Activated T-cell treated with anti-CD3 and anti-CD28 coated beads, Interleukin-2, amount 50 U/mL, for 4 hours (primary cell): ENCODE measurements around the gene SLC36A3. TPM values are rescaled to one million over a fixed set of nuclear protein-coding genes. Genes with fewer than 3 reads are reported as not detected.

ENCODE experiments used
- ATAC-seq, 2 donors: fragments of 200-7000 bp; cut with Tn5 transposase; one replicate each; pipeline ENCODE4 v1.10.0; 2021
- DNase-seq: peaks from one replicate; pipeline ENCODE4 v3.0.0-alpha.2; 2020
- H3K27me3 Mint-ChIP-seq: one replicate; pipeline ENCODE4 v1.8.0; 2021; ENCODE audit warnings: low read depth, mixed read lengths
- H3K36me3 Mint-ChIP-seq: one replicate; pipeline ENCODE4 v1.8.0; 2022; ENCODE audit warnings: mixed read lengths; ENCODE audit not compliant: insufficient read depth
- H3K4me1 Mint-ChIP-seq: one replicate; pipeline ENCODE4 v1.8.0; 2021; ENCODE audit warnings: low read depth, mixed read lengths
- H3K4me3 Mint-ChIP-seq: one replicate; pipeline ENCODE4 v1.8.0; 2021; ENCODE audit warnings: mild to moderate bottlenecking, moderate library complexity, mixed read lengths
- H3K9me3 Mint-ChIP-seq: one replicate; pipeline ENCODE4 v1.8.0; 2021; ENCODE audit warnings: mixed read lengths
- total RNA-seq, 3 donors: library from RNA; stranded (reverse); gene quantifications; one replicate each; pipeline ENCODE4 v1.2.1, GENCODE V29; 2021

The SLC36A3 gene
- total RNA-seq: not detected

DNA sequence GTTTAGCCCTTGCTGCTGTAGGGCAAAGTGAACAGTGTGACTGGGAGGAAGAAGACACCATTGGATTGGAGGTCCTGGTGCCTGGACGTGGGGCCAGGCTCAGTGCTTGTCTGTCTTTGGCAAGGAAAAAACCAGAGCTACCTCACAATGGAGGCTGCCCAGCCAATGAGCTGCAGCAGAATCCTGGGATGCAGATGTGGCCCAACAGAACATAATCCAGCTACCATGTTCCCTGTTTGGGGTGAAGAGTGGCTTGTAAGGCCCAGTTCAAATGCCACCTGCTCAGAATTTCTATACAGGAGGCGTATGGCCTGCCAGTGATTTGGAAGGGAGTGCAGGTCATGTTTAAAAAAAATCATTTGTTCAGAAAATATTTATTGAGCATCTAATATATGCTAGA, at the start of gene SLC36A3:
Gene SLC36A3, minus strand, starts transcription at position 101 of the 400 bp plus-strand sequence. CDS start 412 bp downstream, outside the sequence.
- Mint-ChIP-seq H3K36me3 (no peaks in the 10 kb centered on the region), H3K4me1 (no peaks in the 10 kb centered on the region), H3K27me3 (peaks cover 14% of the 10 kb centered on the region), H3K4me3 (no peak within 1 kb of the TSS), H3K9me3 (no peaks in the 10 kb centered on the region)
- no peak for DNase-seq
- no peak for ATAC-seq

DNA sequence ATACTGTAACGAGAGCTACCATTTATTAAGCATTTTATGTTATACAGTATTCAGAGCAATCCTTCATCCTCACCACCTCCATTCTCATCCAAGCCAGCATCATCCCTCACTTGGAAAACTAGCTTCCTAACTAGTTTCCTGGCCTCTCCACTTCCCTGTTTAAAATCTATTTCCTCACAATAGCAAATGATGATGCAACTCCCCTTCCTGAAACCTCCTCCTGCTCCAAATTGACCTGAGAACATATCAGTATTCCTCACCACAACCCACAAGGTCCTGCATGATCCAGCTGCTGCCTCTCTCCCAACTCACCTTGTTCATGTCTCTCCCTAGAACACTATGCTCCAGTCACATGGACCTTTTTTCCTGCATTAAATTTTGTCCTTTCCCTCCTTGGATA, 48.1 kb upstream of the SLC36A3 start:
- Mint-ChIP-seq H3K9me3 (no peaks in the 10 kb centered on the region), H3K4me3 (no peak overlapping the region), H3K36me3 (no peaks in the 10 kb centered on the region), H3K27me3 (peaks cover 20% of the 10 kb centered on the region), H3K4me1 (no peaks in the 10 kb centered on the region)
- DNase-seq: no peak
- ATAC-seq: no peak

DNA sequence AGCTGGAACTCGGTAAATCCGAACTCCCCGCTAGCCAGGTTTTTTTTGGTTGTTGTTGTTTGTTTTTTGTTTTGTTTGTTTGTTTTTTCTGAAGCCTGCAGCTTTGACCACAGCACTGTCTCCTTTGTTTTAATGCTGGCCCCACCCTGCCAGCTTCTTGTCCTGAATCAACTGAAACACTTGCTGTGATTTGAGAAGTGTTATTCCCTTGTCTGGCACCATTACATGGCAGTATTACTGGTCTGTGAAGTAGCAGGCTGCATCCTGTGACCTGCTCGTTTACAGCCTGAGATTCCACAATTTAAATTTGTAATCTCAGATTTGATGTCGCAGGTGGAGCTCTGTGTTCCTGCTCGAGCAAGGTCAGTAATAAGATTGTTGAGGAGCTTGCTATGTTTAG, 45.2 kb upstream of the SLC36A3 start:
- ATAC-seq: no peak
- peaks cover 30% of the 10 kb centered on the region for H3K27me3 Mint-ChIP-seq
- H3K4me1 Mint-ChIP-seq: no peaks in the 10 kb centered on the region

DNA sequence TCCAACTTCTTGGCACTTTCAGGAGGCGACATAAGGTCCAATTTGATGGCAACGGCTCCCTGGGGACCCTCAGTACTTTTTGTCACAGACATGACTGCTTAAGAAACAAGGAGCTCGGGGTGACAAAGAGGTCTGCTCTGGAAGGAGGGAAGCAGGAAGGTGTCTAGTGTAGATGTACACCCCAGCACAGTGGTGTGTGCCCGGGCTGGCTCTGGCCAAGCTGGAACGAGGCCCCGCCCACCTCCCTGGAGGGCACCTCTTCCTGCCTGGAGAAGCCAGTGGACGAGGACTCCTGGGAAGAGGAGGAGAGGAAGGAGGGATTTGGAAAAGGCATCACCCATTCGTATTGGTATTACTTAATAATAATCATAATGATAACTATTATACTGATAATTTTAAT, 43.8 kb upstream of the SLC36A3 start, which contains the start of gene SLC36A2:
Gene SLC36A2, minus strand, starts transcription at position 191 of the 400 bp plus-strand sequence. Its CDS starts 99 bp downstream, at position 92.
- no peak within 1 kb of the TSS for H3K4me3 Mint-ChIP-seq
- H3K4me1 Mint-ChIP-seq: no peaks in the 10 kb centered on the region
- H3K27me3 Mint-ChIP-seq: peaks cover 29% of the 10 kb centered on the region
- DNase-seq (no peak), ATAC-seq (no peak)
- H3K9me3 Mint-ChIP-seq: no peaks in the 10 kb centered on the region
- no peaks in the 10 kb centered on the region for H3K36me3 Mint-ChIP-seq

More for the DNA sequence above, 45.2 kb upstream of the SLC36A3 start:
- Mint-ChIP-seq H3K9me3 (no peaks in the 10 kb centered on the region), H3K4me3 (no peak overlapping the region), H3K36me3 (no peaks in the 10 kb centered on the region)
- DNase-seq: no peak

DNA sequence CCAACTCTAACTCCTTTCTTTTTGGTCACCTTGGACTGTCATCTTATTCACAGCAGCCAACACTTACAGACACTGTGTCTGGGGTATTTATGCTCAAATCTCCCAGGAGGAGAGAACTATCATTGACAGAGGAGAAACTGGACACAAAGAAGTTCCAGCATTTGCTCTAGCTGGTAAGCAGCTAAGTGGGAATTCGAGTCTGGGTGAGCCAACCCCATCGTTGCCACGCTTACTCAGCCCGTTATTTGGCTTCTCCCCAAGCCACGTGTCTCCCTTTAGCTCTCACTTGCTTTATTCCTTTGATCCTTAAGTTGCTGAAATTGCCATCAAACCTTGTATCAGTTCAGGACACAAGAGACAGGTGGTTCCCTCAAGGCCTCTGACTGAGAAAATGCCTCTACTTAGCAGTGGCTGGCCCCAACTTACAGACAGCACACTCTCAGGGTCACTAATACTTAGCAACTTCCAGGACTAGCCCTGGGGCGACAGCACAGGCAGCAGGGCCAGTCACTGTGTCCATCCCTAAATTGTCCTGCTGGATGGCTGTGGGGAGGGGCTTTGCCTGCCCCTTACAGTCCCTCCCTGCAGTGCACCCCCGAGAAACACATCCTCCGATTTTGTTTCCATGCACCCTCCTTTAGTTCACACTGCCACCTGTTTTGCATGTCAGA, 42.4 kb upstream of the SLC36A3 start:
- no peak for ATAC-seq
- H3K27me3 Mint-ChIP-seq: peaks cover 36% of the 10 kb centered on the region
- no peak overlapping the region for H3K4me3 Mint-ChIP-seq
- H3K4me1 Mint-ChIP-seq: no peaks in the 10 kb centered on the region
- no peak for DNase-seq
- no peaks in the 10 kb centered on the region for H3K9me3 Mint-ChIP-seq
- no peaks in the 10 kb centered on the region for H3K36me3 Mint-ChIP-seq

DNA sequence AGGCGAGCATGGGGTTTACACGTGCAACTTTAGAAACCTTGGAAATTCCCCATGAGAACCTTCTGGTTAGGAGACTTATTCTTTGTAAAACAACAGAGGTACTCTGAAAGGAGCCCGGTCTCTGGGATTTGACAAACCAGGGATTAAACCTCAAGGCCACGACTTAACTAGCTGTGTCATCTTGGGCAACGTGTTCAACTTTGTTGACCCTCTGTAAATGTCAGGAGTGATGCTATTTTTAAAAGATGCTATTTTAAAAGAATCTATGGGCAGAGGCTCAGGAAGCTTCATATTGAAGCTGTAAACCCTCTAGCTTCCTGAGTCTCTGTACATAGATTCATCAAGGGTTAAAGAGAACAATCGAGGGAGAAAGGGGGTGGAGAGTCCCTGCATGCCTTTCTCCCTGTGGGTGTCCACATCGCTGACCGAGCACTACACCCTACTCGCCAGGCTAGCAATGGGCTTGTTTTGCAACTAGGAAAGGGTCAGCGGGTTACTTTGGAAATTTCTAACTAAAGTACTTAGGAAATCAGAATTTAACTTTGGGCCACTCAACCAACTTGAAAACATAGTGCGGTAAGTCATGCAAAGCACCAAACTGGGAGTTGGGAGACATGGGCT, 41.7 kb upstream of the SLC36A3 start:
- Mint-ChIP-seq H3K4me1 (no peaks in the 10 kb centered on the region), H3K27me3 (peaks cover 35% of the 10 kb centered on the region), H3K9me3 (no peaks in the 10 kb centered on the region), H3K36me3 (no peaks in the 10 kb centered on the region), H3K4me3 (no peak overlapping the region)
- DNase-seq (no peak), ATAC-seq (no peak)

DNA sequence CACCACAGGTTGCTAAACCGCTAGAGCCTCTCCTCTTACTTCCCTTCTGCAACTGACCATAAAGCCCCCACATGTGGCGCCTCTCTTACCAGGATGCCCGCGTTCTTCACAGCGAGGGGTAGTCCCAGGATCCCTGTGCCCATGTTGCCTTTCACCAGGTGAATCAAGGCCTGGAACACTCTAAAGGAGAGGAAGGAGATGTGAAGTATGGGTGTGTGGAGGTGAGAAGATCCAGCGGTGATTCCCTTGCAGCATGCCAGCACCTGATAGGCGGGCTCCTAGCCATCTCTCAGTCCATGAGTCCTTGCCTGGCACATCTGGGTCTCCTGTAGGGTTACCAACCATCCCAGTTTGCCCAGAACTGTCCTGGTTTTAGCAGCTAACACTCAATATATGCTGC, 40.5 kb upstream of the SLC36A3 start:
- no peaks in the 10 kb centered on the region for H3K36me3 Mint-ChIP-seq
- no peaks in the 10 kb centered on the region for H3K9me3 Mint-ChIP-seq
- ATAC-seq (no peak), DNase-seq (no peak)
- H3K4me3 Mint-ChIP-seq: no peak overlapping the region
- peaks cover 29% of the 10 kb centered on the region for H3K27me3 Mint-ChIP-seq
- peaks cover under 1% of the 10 kb centered on the region for H3K4me1 Mint-ChIP-seq

DNA sequence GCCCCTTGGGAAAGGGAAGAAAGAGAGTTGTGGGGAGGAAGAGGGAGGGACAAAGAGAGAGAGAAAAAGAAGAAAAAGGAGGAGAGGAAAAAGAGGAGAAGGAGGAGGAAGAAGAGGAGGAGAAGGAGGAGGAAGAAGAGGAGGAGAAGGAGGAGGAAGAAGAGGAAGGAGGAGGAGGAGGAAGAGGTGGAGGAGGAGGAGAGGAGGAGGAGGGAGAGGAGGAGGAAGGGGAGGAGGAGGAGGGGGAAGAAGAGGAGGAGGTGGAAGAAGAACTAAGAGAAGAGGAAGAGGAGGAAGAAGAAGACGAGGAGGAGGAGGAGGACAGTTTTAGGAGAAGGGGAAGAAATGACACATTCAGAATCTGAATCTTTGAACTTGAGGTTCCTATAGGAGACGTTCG, 36.4 kb upstream of the SLC36A3 start:
- Mint-ChIP-seq H3K36me3 (no peaks in the 10 kb centered on the region), H3K9me3 (no peaks in the 10 kb centered on the region), H3K4me3 (no peak overlapping the region), H3K4me1 (peaks cover 11% of the 10 kb centered on the region), H3K27me3 (peaks cover 18% of the 10 kb centered on the region)
- no peak for ATAC-seq
- DNase-seq: no peak

DNA sequence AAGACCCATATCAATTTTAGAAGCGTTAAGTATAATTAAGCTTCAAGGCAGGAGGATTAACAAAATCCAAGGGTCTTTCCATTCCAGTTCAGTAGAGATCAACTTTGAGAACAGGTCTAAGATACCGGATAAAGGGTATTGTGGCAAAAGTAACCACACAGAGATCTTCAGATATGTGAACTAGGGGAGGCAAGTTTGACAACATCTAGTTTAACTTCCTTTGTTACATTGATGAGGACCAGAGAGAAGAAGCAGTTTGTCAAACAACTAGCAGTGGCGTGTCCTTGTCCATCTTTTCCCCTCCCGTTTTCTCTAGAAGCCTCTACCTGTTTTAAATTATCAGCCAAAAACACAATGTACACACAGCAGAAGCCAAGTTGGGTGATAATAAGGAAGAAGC, 35.2 kb upstream of the SLC36A3 start:
- no peak overlapping the region for H3K4me3 Mint-ChIP-seq
- ATAC-seq: no peak

DNA sequence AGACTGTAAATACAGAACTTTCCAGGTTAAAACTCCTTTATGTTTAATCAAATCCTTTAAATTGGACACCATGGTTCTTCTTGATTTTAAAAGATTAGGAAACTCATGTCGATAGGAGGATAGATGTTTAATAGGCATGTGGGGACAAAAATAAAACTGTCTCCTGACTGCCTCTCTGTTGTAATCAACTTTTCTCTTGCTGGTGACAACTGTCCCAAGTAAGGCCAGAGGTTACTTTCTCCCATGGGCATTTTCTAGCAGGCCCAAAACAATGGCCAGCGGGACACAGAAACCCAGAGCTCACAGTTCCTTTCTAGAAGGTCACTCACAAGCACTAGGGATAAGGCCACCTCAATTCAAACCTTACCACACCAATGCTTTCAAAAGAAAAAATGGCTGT, 29.3 kb upstream of the SLC36A3 start:
- H3K9me3 Mint-ChIP-seq: no peaks in the 10 kb centered on the region
- no peak overlapping the region for H3K4me3 Mint-ChIP-seq
- no peaks in the 10 kb centered on the region for H3K36me3 Mint-ChIP-seq
- H3K4me1 Mint-ChIP-seq: no peaks in the 10 kb centered on the region
- ATAC-seq (no peak), DNase-seq (no peak)
- H3K27me3 Mint-ChIP-seq: peaks cover 2% of the 10 kb centered on the region

More for the DNA sequence above, 35.2 kb upstream of the SLC36A3 start:
- H3K4me1 Mint-ChIP-seq: peaks cover 11% of the 10 kb centered on the region
- peaks cover 12% of the 10 kb centered on the region for H3K27me3 Mint-ChIP-seq
- H3K36me3 Mint-ChIP-seq: no peaks in the 10 kb centered on the region
- H3K9me3 Mint-ChIP-seq: no peaks in the 10 kb centered on the region
- no peak for DNase-seq

DNA sequence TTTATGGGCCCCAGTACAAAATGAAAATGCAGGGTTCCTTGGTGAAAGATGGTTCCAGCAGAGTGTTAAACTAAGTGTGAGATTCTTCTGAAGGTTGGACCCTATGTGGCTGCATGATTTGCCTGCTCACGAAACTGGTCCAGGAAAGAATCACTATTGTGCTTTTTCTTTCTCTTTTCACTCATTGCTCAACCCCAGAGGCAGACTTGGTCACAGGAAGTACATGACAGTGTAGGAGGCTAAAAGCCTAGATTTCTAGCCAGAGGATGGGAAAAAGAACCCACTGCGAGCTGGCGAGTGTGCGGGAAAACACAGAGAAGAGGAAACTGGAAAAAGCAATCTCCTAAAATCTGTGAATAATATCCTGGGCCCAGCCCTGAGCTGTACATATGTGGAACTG, 25.2 kb upstream of the SLC36A3 start:
- ATAC-seq: no peak

DNA sequence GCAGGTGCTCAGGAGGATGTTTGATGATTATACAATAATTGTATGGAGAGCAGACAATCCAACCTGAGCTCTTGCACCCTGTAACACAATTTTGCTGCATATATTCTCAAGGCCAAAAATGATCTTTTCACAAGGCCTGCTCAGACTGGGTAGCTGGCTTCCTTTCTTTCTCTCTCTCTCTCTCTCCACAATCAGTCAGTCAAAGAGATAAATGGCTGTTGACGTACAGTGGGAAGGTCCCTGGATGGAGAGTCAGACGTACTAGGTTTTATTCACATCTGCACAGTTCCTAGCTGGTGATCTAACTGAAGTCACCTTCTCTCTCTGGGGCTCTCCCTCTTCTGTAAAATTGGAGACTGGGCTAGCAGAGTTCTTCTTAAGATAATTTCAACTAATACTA, 24.0 kb upstream of the SLC36A3 start:
- ATAC-seq (no peak), DNase-seq (no peak)
- H3K4me1 Mint-ChIP-seq: no peaks in the 10 kb centered on the region
- no peak overlapping the region for H3K4me3 Mint-ChIP-seq
- H3K36me3 Mint-ChIP-seq: no peaks in the 10 kb centered on the region
- peaks cover 7% of the 10 kb centered on the region for H3K27me3 Mint-ChIP-seq
- H3K9me3 Mint-ChIP-seq: no peaks in the 10 kb centered on the region

More for the DNA sequence above, 25.2 kb upstream of the SLC36A3 start:
- Mint-ChIP-seq H3K36me3 (no peaks in the 10 kb centered on the region), H3K27me3 (peaks cover 1% of the 10 kb centered on the region), H3K4me1 (no peaks in the 10 kb centered on the region), H3K9me3 (no peaks in the 10 kb centered on the region), H3K4me3 (no peak overlapping the region)
- DNase-seq: no peak

DNA sequence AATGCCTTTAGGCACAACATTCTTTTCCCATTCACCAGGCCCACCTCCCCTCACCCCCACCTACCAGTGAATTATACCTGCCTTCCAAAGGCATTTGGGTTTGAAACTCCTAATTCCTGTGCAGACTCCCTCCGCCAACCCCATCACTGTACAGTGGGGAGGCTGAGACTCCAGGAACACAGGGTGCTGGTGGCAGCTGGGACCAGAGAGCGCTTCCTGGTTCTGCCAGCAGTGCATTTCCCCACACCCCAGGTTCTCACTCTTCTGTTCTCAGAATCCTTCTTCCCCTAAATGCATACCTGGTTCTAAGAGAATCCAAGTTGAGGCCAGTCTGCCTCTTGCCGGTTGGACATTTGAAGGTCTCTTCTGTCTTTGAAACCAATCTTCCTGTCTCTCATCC, 22.7 kb upstream of the SLC36A3 start:
- H3K4me1 Mint-ChIP-seq: no peaks in the 10 kb centered on the region
- H3K27me3 Mint-ChIP-seq: peaks cover 8% of the 10 kb centered on the region
- ATAC-seq: no peak
- H3K9me3 Mint-ChIP-seq: no peaks in the 10 kb centered on the region
- no peak for DNase-seq
- no peak overlapping the region for H3K4me3 Mint-ChIP-seq
- H3K36me3 Mint-ChIP-seq: no peaks in the 10 kb centered on the region

DNA sequence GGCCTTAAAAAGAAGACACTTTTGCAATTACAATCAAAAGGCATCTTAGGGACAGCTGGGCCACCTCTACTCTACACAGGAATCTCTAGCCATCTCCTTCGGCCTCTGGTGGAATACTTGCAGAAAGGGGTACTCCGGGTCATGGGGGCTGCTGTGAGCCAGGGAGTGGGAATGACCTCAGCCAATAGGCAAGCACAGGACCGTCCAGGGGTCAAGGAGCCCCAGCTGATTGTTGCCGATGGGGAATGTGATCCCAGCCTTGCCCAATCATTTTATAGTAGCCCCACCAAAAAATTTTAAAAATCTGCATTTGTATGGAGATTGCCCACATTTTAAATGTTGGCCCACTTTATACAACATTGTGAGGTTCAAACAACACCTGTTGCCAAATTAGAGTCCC, 16.9 kb upstream of the SLC36A3 start:
- Mint-ChIP-seq H3K27me3 (peaks cover 8% of the 10 kb centered on the region), H3K9me3 (no peaks in the 10 kb centered on the region), H3K36me3 (no peaks in the 10 kb centered on the region), H3K4me3 (no peak overlapping the region), H3K4me1 (peaks cover 2% of the 10 kb centered on the region)
- no peak for ATAC-seq
- DNase-seq: no peak
